HG02798 (cell line): Measurements from ENCODE around the gene P2RY13.

Experiments
- ATAC-seq: cut with Tn5 transposase; IDR thresholded peaks from one replicate; pipeline ENCODE4 v1.9.1; 2021; ENCODE audit warnings: mild to moderate bottlenecking; ENCODE audit not compliant: unreplicated experiment, poor library complexity

The P2RY13 gene

DNA sequence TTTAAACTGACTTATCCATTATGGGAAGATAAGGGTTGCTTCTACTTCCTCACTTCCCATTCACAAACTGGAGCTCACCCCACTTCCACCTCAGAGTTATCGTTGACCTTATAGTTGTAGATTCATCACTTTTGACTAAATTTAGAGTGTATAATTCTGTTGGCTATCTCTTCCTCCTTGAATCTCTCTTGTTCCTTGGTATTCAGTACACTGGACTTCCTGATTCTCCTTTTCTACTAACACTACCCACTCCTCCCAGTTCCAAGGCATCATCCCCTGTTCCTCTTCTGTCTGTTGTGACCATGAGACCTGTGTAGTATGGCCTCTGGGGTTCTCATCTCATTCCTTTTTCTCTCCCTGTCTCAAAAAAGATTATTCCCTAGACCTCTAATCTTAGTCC is 6.8 kb downstream of the P2RY13 start:
- no peak for ATAC-seq

DNA sequence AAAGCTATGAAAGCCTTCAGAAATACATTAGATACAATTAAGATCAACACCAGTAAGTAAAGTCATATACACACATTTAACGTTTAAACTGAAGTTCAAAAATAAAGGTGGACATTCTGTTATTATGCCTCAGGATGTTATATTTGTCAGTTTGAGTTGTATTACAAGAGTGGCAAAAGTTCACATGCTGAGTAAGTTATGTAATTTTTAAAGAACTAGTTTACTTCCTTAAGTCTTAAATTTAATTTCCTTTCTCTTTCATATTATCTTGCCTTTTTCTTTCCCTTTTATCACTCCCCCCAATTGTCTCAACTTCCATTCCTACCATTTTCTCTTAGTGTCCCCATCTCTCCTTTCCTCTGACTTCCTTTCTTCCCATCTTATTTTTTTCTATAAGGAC is 7.8 kb downstream of the P2RY13 start:
- no peak for ATAC-seq

DNA sequence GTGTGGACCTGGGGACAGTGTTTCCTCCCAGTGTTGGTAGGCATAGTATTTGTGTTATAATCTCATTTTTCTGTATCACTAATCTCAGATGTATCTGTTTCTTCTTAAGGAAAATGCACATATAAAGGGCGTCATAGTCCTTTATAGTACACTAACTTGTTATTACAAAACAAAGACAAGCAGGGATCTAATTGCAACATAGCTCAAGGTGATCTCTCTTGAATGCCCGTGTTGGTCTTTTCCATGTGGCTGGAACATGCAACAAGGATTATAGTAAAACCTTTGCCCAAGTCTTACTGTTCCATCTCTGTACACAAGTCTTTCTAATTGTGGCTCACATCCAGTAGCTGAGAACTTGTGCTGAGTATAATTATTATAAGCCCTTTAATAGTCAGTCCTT is 9.2 kb downstream of the P2RY13 start:
- ATAC-seq, result no peak

- ATAC-seq, result no peak
Observed at GRCh38 chr3:151319628-151320027, 9.7 kb downstream of the P2RY13 start.

DNA sequence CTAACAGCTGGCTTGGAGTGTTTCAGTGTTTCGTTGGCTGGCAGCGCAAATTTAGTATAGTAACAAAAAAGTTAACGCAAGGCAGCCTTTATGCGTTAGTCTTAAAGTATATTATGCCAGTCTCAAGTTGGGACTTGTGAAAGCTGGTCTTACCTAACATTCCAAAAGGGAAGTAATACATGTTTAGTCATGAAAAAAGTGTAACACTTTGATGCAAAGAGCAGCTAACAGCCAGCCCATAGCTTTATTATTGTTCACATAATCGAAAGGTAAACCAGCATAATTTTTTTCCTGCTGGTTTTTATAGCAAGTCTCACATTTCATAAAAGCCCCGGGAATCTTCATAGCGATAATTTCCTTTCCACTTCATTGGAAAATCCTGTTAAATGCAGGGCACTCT is 10.4 kb downstream of the P2RY13 start:
- ATAC-seq, result no peak

GRCh38 chr3:151318313-151318712 is 11.0 kb downstream of the P2RY13 start:
- ATAC-seq, result no peak

- ATAC-seq, result no peak
Observed at GRCh38 chr3:151316267-151316991, 12.9 kb downstream of the P2RY13 start, which contains the start of gene GPR87. TSS of gene GPR87 (minus strand) at chr3:151316820. CDS start at chr3:151300100, 16,720 bp downstream.

- ATAC-seq, result no peak
Observed at GRCh38 chr3:151315846-151316245, 13.5 kb downstream of the P2RY13 start.

- ATAC-seq, result no peak
Observed at GRCh38 chr3:151315136-151315535, 14.2 kb downstream of the P2RY13 start.

DNA sequence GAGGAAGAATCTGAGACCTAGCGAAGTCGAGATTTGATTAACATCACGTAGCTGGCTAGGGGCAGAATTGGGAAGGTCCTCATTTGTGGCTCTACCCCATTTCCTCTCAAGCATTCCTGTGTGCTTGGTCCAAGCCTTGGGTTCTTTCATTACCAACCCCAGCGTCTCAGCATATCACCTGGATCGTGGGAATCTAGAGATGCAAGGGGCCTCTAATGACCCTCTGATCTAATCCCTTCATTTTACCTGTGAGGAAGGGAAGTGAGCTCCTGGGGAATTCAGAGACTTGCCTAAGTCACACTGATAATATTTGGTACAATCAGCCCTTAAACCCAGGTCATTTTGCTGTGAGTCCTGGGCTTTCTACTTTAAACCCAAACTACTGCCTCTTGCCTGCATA is 14.8 kb downstream of the P2RY13 start:
- no peak for ATAC-seq

GRCh38 chr3:151314137-151314536 is 15.2 kb downstream of the P2RY13 start:
- ATAC-seq, result no peak

DNA sequence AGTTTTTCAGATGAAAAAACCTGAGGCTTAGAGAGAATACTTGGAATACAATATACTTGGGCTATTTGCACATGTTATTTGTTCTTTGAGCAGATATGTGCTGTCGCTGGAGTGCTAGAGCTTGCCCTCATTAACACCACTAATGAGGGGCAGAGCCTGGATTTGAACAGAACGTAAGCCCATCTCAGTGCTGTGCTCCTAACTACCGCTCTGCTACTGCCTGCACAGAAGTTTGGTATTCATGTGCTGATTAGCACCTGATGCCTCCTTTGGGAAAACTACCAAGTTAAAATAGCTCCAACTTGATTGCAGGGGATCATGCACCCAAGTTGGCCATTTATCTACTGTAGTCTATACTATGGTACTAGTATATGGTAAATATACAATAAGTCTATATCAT is 16.4 kb downstream of the P2RY13 start:
- no peak for ATAC-seq

DNA sequence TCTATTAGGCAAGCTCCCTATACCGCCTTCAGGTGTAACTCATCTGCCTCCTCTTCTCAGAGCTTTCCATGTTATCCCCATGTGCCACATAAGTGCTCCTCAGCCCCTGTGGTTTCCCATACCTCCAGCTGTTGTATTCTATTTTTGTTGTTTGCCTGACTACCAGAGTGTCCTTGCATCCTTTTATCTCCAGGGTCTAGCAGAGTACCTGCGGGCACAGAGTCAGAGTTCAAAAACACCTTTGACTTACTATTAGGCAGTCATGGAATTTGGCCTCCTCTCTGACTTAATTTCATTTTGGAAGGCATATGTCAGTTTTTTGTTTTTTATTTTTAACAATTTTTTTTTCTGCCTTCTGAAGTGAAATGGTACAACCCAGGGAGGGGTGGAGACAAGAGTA is 19.8 kb downstream of the P2RY13 start:
- no peak for ATAC-seq

DNA sequence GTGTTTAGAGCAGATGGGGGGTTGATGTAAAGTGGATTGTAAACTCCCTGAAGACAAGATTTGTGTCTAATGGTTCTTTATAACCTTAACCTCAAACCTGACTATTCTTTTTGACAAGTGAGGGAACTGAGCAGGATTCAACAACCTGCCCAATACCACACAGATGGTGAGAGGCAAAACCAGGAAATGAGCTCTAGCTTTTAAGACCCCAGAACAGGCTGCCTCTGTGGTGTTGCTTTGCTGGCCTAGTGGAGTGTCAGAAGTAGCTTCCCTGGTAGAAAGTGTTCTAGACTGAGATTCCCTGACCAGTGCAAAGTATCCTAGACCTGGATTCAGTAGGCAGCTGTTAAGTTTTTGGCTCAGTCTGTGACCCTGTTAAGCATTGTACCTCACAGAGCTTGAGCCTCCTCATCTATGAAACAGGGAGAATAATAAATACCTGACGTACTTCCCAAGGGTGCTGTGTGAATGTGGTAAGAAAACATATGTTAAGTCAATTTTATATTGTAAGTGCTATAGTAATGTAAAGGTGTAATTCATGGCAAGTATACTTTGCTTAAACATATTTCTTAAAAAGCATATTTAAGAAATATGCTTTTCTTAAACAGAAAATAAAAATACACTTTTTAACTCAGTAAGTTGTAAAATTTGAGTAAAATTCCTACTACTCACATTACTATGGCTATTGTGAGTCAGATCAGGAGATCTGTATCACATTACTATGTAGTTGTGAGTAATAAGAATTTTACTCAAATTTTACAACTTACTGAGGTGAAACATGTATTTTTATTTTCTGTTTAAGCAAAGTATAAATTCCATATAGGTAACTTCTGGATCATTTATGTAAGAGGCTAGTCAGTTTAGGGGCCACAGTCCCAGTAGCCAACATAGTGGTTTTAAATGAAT is 21.5 kb downstream of the P2RY13 start:
- no peak for ATAC-seq

GRCh38 chr3:151307131-151307530 is 22.2 kb downstream of the P2RY13 start:
- no peak for ATAC-seq

GRCh38 chr3:151306168-151306810 is 23.1 kb downstream of the P2RY13 start:
- ATAC-seq, result no peak

- no peak for ATAC-seq
Observed at GRCh38 chr3:151305775-151306151, 23.6 kb downstream of the P2RY13 start.

DNA sequence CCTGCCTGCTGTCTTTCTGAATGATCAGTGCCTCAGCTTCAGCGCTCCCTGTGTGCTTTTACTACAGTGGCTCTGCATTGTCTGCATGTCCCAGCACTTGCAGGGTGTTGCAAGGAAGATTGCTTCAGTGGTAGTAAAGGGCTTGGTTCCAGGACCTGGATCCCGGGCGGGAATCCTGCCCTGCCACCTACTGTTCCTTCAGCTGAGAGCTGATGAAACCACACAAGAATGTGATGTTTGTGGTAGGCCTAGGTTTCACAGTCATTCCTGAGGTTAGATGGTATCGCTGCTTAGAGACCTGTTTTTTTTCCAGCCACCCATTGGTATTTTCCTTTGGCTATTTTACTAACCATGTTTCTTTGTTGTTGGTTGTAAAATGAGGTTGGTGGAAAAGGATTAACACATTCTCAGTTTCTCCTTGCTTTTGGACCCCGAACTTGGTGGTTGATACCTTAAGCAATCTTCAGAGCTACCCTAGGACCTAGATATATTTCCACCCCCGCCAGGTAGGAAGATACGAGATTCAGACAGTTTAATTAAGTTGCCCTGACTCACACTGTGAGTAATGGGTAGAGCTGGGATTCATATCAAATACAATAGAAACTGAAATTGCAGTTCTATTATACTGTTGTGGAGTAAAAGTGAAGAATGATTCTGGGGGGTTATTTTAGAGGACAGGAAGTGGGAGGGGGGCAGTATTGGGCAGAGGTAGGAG is 24.1 kb downstream of the P2RY13 start:
- ATAC-seq, result no peak

DNA sequence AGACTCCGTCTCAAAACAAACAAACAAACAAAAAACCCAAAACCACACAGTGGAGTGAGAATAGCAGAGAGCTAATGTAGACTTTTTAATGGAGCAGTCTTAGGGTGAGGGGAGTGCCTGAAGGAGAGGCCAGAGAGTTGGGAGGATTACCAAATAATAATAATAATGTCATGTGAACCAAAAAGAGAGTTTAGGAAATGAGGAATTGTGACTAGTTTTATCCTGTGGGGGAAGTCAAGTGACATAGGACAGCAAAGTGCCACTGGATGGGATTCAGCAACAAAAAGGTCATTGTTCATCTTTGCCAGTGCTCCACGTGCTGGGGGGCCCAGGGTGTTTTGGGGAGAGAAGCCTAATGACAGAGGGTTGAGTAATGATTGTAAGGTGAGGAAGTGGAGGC is 25.6 kb downstream of the P2RY13 start:
- no peak for ATAC-seq

- no peak for ATAC-seq
Observed at GRCh38 chr3:151301787-151302186, 27.6 kb downstream of the P2RY13 start.
